ENCODE measurements around the gene EML6.
A peak's percentile ranks its signal among the peaks of the same experiment; 100 is the strongest.

EML6 gene

DNA sequence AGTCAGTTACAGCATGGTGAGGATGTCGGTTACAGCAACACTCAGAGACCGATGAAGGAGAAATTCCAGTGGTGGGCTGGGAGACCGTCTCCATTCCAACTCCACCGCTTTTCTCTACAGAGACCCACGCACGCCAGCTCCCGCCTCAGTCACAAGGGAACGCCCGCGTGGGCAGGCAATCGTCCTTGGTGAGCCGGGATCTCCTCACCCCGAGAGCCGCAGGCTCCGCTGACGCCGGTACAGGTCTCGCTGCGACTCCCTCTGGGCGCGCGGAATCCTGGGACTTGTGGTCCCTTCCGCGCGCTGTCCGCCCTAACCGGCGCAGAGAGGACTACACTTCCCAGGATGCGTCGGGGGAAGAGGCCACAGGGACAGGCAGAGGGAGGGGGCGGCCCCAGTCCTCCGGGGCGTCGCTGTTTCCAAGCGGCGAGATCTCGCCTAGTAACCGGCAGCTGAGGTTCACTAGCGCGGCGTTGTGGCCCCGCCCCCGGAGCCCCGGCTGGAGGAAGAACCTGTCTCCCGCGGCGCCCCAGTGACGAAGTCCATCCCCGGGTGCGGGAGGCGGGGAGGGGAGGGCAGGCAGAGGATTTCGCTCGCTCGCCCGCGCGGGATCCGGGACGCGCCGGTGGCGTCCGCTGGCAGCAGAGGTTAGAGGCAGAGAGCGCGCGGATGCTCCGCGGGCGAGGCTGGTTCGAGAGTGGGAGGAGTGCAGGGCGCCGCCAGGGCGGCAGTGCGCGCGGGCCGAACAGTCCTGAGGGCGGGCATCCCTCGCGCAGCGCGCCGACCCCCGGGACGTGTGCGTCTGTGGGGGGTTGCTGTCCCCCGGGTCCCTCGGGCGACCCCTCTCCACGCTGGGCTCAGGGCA is at the start of gene EML6:
Gene EML6 (plus strand): TSS at position 532 of the 865 bp plus-strand sequence. CDS start 1,400 bp downstream, outside the sequence.
- peak within 1 kb of the TSS; percentile 94 for H3K4me3 ChIP-seq
- H3K36me3 ChIP-seq (ENCODE audit: insufficient read depth, low read length) = no peaks in the 10 kb centered on the region
- peak; percentile 66 for DNase-seq (ENCODE audit: low read depth, low spot score)
- H3K9me3 ChIP-seq (ENCODE audit: low read depth, low read length) = no peaks in the 10 kb centered on the region
- peak within 1 kb of the TSS; percentile 74 for H3K9ac ChIP-seq (ENCODE audit: insufficient read length)
- no peak within 1 kb of the TSS for H3K27ac ChIP-seq
- TF ChIP-seq EZH2 (IDR thresholded peaks at IDR 0.05) = no peak
- TF ChIP-seq FOXP2 (optimal IDR thresholded peaks at IDR 0.05; ENCODE audit: control extremely low read depth, extremely low read length, insufficient read depth) = no peak
- TF ChIP-seq POLR2AphosphoS5 (IDR thresholded peaks at IDR 0.05; ENCODE audit: borderline replicate concordance, low read depth, low read length) = peak; percentile 86; the same call in 1 of the 2 replicates

DNA sequence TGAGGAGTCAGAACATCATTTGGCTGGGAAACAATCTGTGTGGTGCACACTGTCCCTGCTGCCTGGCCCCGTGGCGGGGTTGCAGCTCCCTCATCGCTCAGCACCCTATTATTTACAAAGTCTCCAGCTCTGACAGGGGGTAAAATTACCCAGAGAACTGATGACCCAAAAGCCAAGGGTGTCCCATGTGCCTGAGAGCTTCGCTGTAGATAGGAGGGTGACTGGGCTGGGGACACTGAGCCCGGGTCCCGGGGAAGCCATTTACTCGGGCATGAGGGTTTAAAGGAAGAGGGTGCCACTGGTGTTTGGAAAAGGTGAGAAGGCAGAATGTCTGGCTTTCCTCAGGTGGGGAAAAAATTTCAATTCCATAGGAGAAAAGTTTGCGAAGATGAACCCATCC is 48.2 kb upstream of the EML6 start:
- no peak for DNase-seq (ENCODE audit: low read depth, low spot score)
- no peaks in the 10 kb centered on the region for H3K36me3 ChIP-seq (ENCODE audit: insufficient read depth, low read length)
- no peaks in the 10 kb centered on the region for H3K9me3 ChIP-seq (ENCODE audit: low read depth, low read length)
- TF ChIP-seq EZH2 (IDR thresholded peaks at IDR 0.05) (no peak), FOXP2 (optimal IDR thresholded peaks at IDR 0.05; ENCODE audit: control extremely low read depth, extremely low read length, insufficient read depth) (no peak), POLR2AphosphoS5 (IDR thresholded peaks at IDR 0.05; ENCODE audit: borderline replicate concordance, low read depth, low read length) (no peak)
- no peak overlapping the region for H3K27ac ChIP-seq
- H3K4me3 ChIP-seq = no peak overlapping the region
- no peak overlapping the region for H3K9ac ChIP-seq (ENCODE audit: insufficient read length)

DNA sequence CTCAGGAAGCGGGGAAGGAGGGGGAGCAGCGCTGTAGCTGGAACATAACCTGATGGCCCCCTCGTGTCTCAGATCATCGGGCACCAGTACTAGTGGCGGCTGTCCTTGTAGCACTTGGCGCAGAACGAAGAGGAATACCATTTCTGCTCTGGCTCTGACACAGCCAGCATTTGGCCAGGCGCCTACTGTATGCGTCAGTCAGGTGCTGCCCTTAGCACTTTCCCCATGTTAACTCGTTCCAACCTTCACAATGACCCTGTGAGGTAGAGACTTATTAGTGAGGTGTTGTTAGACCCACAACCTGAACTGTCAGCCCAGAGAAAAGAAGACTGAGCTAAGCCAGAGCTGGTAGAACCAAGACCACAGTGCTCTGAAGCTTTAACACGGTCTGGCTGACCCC is 47.7 kb upstream of the EML6 start:
- no peak for DNase-seq (ENCODE audit: low read depth, low spot score)
- H3K36me3 ChIP-seq (ENCODE audit: insufficient read depth, low read length) = no peaks in the 10 kb centered on the region
- H3K9me3 ChIP-seq (ENCODE audit: low read depth, low read length) = no peaks in the 10 kb centered on the region
- no peak overlapping the region for H3K9ac ChIP-seq (ENCODE audit: insufficient read length)
- no peak overlapping the region for H3K4me3 ChIP-seq
- TF ChIP-seq EZH2 (IDR thresholded peaks at IDR 0.05) = no peak
- no peak for TF ChIP-seq FOXP2 (optimal IDR thresholded peaks at IDR 0.05; ENCODE audit: control extremely low read depth, extremely low read length, insufficient read depth)
- H3K27ac ChIP-seq = no peak overlapping the region

DNA sequence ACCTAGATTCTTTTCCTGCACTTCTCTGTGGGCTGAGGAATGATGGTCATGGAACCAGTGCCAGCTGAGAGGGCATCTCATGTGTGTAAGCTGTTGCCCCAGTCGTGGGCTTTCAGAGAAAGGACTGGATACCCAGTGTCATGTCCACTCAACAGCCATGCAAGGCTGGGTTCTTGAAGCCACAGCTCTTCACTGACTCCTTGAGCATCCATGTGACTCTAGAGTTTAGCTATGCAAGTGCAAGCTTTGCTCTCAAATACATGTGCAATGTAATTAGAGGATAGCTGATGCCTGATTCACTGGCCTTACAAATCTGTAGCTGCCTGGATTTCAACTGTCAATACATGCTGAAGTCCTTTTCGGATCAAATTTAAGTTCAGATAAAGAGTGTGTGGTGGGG is 46.8 kb upstream of the EML6 start:
- H3K27ac ChIP-seq = no peak overlapping the region
- no peaks in the 10 kb centered on the region for H3K36me3 ChIP-seq (ENCODE audit: insufficient read depth, low read length)
- no peak overlapping the region for H3K4me3 ChIP-seq
- H3K9ac ChIP-seq (ENCODE audit: insufficient read length) = no peak overlapping the region
- TF ChIP-seq FOXP2 (optimal IDR thresholded peaks at IDR 0.05; ENCODE audit: control extremely low read depth, extremely low read length, insufficient read depth) (no peak), POLR2AphosphoS5 (IDR thresholded peaks at IDR 0.05; ENCODE audit: borderline replicate concordance, low read depth, low read length) (no peak)
- DNase-seq (ENCODE audit: low read depth, low spot score) = no peak
- no peaks in the 10 kb centered on the region for H3K9me3 ChIP-seq (ENCODE audit: low read depth, low read length)

DNA sequence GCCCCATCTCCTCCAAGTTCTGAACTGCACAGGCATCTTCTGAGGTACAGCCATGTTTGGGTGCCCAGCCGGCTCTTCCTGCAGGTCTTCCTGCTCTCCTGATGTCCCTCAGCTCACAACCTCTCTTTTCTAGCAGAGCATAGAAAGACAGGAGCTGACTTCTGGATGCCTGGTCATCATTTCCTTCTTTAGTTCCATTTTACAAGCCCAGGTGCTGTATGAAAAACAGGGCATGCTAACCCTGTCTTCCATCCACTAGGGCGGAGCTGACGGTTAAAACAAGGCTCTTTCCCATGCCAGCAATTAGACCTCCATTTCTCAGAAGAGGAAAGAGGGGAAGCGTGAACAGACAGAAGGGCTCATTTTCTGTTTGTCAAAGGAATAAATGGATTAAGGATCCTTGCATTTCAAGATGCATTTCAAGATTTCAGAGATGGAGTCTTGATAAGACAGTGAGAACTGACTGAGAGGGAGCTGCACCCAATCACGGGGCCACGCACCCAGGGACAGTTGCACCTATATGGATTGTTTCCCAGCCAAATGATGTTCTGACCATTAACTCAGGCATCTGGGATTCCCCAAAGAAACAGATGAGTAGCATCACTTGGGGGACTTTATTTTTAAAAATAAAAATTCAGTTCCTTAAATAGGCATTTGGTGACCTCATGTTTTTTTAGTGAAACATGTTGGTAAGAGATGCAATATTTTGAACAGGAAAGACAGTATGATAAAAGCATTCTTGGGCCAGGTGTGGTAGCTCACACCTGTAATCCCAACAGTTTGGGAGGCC is 45.8 kb upstream of the EML6 start:
- H3K9me3 ChIP-seq (ENCODE audit: low read depth, low read length) = no peaks in the 10 kb centered on the region
- TF ChIP-seq POLR2AphosphoS5 (IDR thresholded peaks at IDR 0.05; ENCODE audit: borderline replicate concordance, low read depth, low read length) (no peak), EZH2 (IDR thresholded peaks at IDR 0.05) (no peak), FOXP2 (optimal IDR thresholded peaks at IDR 0.05; ENCODE audit: control extremely low read depth, extremely low read length, insufficient read depth) (no peak)
- no peak overlapping the region for H3K27ac ChIP-seq
- H3K36me3 ChIP-seq (ENCODE audit: insufficient read depth, low read length) = no peaks in the 10 kb centered on the region
- no peak overlapping the region for H3K9ac ChIP-seq (ENCODE audit: insufficient read length)
- H3K4me3 ChIP-seq = no peak overlapping the region
- DNase-seq (ENCODE audit: low read depth, low spot score) = no peak

DNA sequence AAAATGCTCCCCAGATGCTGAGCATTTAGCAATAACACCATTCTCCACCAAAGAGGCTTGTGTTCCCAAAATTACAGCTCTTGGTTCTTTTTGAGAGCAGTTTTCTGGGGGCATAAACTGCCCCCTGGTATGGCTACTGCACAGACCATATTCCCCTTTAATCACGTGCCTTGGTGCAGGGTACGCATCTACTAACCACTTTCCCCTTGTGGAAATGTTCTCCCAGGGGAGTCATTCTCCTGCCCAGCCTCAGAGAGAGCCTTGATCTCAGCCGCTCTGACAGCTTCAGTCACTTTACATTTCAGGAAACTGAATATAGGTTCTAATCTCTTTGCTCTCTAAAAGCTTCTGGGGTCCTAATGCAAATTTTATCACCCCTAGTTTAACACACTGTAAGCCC is 44.7 kb upstream of the EML6 start:
- Histone ChIP-seq H3K4me3 (no peak overlapping the region), H3K9ac (ENCODE audit: insufficient read length) (no peak overlapping the region), H3K27ac (no peak overlapping the region), H3K36me3 (ENCODE audit: insufficient read depth, low read length) (no peaks in the 10 kb centered on the region), H3K9me3 (ENCODE audit: low read depth, low read length) (no peaks in the 10 kb centered on the region)
- no peak for DNase-seq (ENCODE audit: low read depth, low spot score)
- TF ChIP-seq EZH2 (IDR thresholded peaks at IDR 0.05) (no peak), POLR2AphosphoS5 (IDR thresholded peaks at IDR 0.05; ENCODE audit: borderline replicate concordance, low read depth, low read length) (no peak), FOXP2 (optimal IDR thresholded peaks at IDR 0.05; ENCODE audit: control extremely low read depth, extremely low read length, insufficient read depth) (no peak)

DNA sequence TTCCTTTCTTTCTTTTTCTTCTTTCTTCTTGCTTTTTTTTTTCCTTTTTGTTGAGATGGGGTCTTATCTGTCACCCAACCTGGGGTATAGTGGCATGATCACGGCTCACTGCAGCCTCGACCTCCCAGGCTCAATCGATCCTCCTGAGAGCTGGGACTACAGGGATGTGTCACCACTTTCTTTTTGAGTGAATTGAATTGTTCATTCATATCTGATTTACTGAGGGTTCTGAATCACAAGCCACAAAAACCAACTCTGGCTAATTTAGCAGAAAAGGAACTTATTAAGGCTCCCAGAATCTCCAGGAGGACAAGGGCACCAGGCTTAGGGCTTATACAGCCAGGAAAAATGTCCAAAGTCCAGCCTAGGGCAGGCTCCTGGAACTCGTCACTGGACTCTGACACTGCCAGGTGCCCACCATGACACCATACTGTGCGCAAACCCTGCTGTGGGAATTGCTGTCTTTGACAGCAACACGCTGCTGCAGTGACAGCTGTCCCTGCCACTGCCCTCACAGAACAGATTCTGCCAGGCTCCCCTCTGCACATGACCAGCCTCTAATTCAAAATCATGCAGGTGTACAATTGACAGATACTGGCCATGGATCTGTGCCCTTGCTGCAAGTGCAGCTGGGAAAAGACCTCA is 42.9 kb upstream of the EML6 start:
- Histone ChIP-seq H3K9ac (ENCODE audit: insufficient read length) (no peak overlapping the region), H3K9me3 (ENCODE audit: low read depth, low read length) (no peaks in the 10 kb centered on the region), H3K4me3 (no peak overlapping the region), H3K27ac (no peak overlapping the region), H3K36me3 (ENCODE audit: insufficient read depth, low read length) (no peaks in the 10 kb centered on the region)
- TF ChIP-seq FOXP2 (optimal IDR thresholded peaks at IDR 0.05; ENCODE audit: control extremely low read depth, extremely low read length, insufficient read depth) (no peak), EZH2 (IDR thresholded peaks at IDR 0.05) (no peak), POLR2AphosphoS5 (IDR thresholded peaks at IDR 0.05; ENCODE audit: borderline replicate concordance, low read depth, low read length) (no peak)
- no peak for DNase-seq (ENCODE audit: low read depth, low spot score)

DNA sequence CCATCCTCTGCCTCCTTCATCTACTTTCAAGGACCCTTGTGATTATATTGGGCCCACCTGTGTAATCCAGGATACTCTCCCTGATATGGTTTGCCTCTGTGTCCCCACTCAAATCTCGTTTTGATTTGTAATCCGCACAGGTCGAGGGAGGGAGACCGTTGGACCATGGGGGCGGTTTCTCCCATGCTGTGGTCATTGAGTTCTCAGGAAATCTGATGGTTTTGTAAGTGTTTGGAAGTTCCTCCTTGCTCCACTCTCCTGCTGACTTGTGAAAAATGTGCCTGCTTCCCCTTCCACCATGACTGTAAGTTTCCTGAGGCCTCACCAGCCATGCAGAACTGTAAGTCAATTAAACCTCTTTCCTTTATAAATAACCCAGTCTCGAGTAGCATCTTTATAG is 42.0 kb upstream of the EML6 start:
- Histone ChIP-seq H3K27ac (no peak overlapping the region), H3K36me3 (ENCODE audit: insufficient read depth, low read length) (no peaks in the 10 kb centered on the region), H3K4me3 (no peak overlapping the region), H3K9me3 (ENCODE audit: low read depth, low read length) (no peaks in the 10 kb centered on the region), H3K9ac (ENCODE audit: insufficient read length) (no peak overlapping the region)
- no peak for TF ChIP-seq POLR2AphosphoS5 (IDR thresholded peaks at IDR 0.05; ENCODE audit: borderline replicate concordance, low read depth, low read length)
- DNase-seq (ENCODE audit: low read depth, low spot score) = no peak

Measured in SK-N-MC (cell line).